ENCODE data around the gene FBXO21. TPM values are rescaled to one million over a fixed set of nuclear protein-coding genes. Genes with fewer than 3 reads are reported as not detected.

Gene FBXO21
- total RNA-seq, 2 experiments from 2014 or later = 34.4 to 60.8 TPM

- BruUV-seq (replicated peaks) = no TSS peak
- no peak for TF ChIP-seq CTCF (conservative IDR thresholded peaks at IDR 0.05; ENCODE audit: low read length)
- TF ChIP-seq EZH2phosphoT487 (IDR thresholded peaks at IDR 0.05; ENCODE audit: borderline replicate concordance, low read depth, low read length) = no peak
- H3K9me3 ChIP-seq (ENCODE audit: low read length) = peaks cover 8% of the 10 kb centered on the region; the same call in 1 of the 2 replicates
- intact Hi-C loops (cut with micrococcal nuclease; ENCODE audit: unreplicated experiment) = no loop called here
- no peak overlapping the region for H3K27ac ChIP-seq (ENCODE audit: low read depth, low read length, poor library complexity, severe bottlenecking)
- CTCF ChIA-PET (ENCODE audit: unreplicated experiment) = no interaction called here
- no peak overlapping the region for H3K4me3 ChIP-seq (ENCODE audit: low read depth, low read length, poor library complexity, severe bottlenecking)
- no peaks in the 10 kb centered on the region for H3K4me1 ChIP-seq (ENCODE audit: insufficient read depth, low read length, poor library complexity, severe bottlenecking)
- H3K79me2 ChIP-seq (ENCODE audit: insufficient read depth, low read depth, low read length) = no peaks in the 10 kb centered on the region
- H4K20me1 ChIP-seq (ENCODE audit: insufficient read depth, low read length) = no peaks in the 10 kb centered on the region
- no peak for DNase-seq (ENCODE audit: low spot score)
- no peak overlapping the region for H3K4me2 ChIP-seq (ENCODE audit: low read length)
- POLR2A ChIA-PET = interaction anchor here (0.6 kb wide), 1 partner anchor 125 kb away, joined by 5 read pairs; no protein-coding TSS in a partner anchor
- H3K9me2 ChIP-seq (ENCODE audit: insufficient read depth, low read length) = no peaks in the 10 kb centered on the region
- H2AFZ ChIP-seq (ENCODE audit: low read length) = no peak overlapping the region
- no peaks in the 10 kb centered on the region for H3K36me3 ChIP-seq (ENCODE audit: insufficient read depth, low read length)
Measured at GRCh38 chr12:117125272-117125613, 65.0 kb downstream of the FBXO21 start.

GRCh38 chr12:117124421-117125271, 65.6 kb downstream of the FBXO21 start:
- CTCF ChIA-PET (ENCODE audit: unreplicated experiment) = no interaction called here
- Histone ChIP-seq H3K9me3 (ENCODE audit: low read length) (peaks cover 8% of the 10 kb centered on the region; the same call in 1 of the 2 replicates), H4K20me1 (ENCODE audit: insufficient read depth, low read length) (no peaks in the 10 kb centered on the region), H3K4me2 (ENCODE audit: low read length) (no peak overlapping the region), H2AFZ (ENCODE audit: low read length) (no peak overlapping the region), H3K79me2 (ENCODE audit: insufficient read depth, low read depth, low read length) (no peaks in the 10 kb centered on the region), H3K4me3 (ENCODE audit: low read depth, low read length, poor library complexity, severe bottlenecking) (no peak overlapping the region), H3K4me1 (ENCODE audit: insufficient read depth, low read length, poor library complexity, severe bottlenecking) (no peaks in the 10 kb centered on the region), H3K36me3 (ENCODE audit: insufficient read depth, low read length) (no peaks in the 10 kb centered on the region), H3K27ac (ENCODE audit: low read depth, low read length, poor library complexity, severe bottlenecking) (no peak overlapping the region), H3K9me2 (ENCODE audit: insufficient read depth, low read length) (no peaks in the 10 kb centered on the region)
- no TSS peak for BruUV-seq (replicated peaks)
- POLR2A ChIA-PET = no interaction called here
- TF ChIP-seq EZH2phosphoT487 (IDR thresholded peaks at IDR 0.05; ENCODE audit: borderline replicate concordance, low read depth, low read length) (no peak), CTCF (conservative IDR thresholded peaks at IDR 0.05; ENCODE audit: low read length) (no peak)
- intact Hi-C loops (cut with micrococcal nuclease; ENCODE audit: unreplicated experiment) = no loop called here
- no peak for DNase-seq (ENCODE audit: low spot score)

GRCh38 chr12:117121441-117121840, 68.8 kb downstream of the FBXO21 start:
- no peaks in the 10 kb centered on the region for H3K79me2 ChIP-seq (ENCODE audit: insufficient read depth, low read depth, low read length)
- TF ChIP-seq CTCF (conservative IDR thresholded peaks at IDR 0.05; ENCODE audit: low read length) = no peak
- no peak for TF ChIP-seq EZH2phosphoT487 (IDR thresholded peaks at IDR 0.05; ENCODE audit: borderline replicate concordance, low read depth, low read length)
- CTCF ChIA-PET (ENCODE audit: unreplicated experiment) = no interaction called here
- no peaks in the 10 kb centered on the region for H3K9me2 ChIP-seq (ENCODE audit: insufficient read depth, low read length)
- no TSS peak for BruUV-seq (replicated peaks)
- no peaks in the 10 kb centered on the region for H3K4me1 ChIP-seq (ENCODE audit: insufficient read depth, low read length, poor library complexity, severe bottlenecking)
- no peak overlapping the region for H3K4me3 ChIP-seq (ENCODE audit: low read depth, low read length, poor library complexity, severe bottlenecking)
- DNase-seq (ENCODE audit: low spot score) = no peak
- intact Hi-C loops (cut with micrococcal nuclease; ENCODE audit: unreplicated experiment) = no loop called here
- H3K27ac ChIP-seq (ENCODE audit: low read depth, low read length, poor library complexity, severe bottlenecking) = no peak overlapping the region
- no peaks in the 10 kb centered on the region for H3K36me3 ChIP-seq (ENCODE audit: insufficient read depth, low read length)
- POLR2A ChIA-PET = interaction anchor here (0.9 kb wide), 1 partner anchor 400 kb away, joined by 3 read pairs; no protein-coding TSS in a partner anchor
- no peaks in the 10 kb centered on the region for H4K20me1 ChIP-seq (ENCODE audit: insufficient read depth, low read length)
- H2AFZ ChIP-seq (ENCODE audit: low read length) = no peak overlapping the region
- H3K9me3 ChIP-seq (ENCODE audit: low read length) = no peaks in the 10 kb centered on the region
- H3K4me2 ChIP-seq (ENCODE audit: low read length) = no peak overlapping the region

Data from OCI-LY7 (cell line).